NCI-H1092 treated with DMSO at 0.1 percent for 48 hours (cell line): Measurements from ENCODE around the gene HOOK1.
"Not testable (repeated sequence)": the region's sequence is repeated elsewhere in the genome, so short reads cannot be mapped to it uniquely, and the experiment has no call there.

Experiments used
- DNase-seq: peaks from one replicate; lab custom pipeline; 2025; lab: John Stamatoyannopoulos, UW

Gene HOOK1

GRCh38 chr1:59885160-59885832, 70.5 kb downstream of the HOOK1 start:
- peak; percentile 16 for DNase-seq

- DNase-seq, result no peak
Observed at GRCh38 chr1:59892841-59893811, 78.4 kb downstream of the HOOK1 start.

GRCh38 chr1:59897165-59897564, 82.4 kb downstream of the HOOK1 start:
- DNase-seq, result no peak

- DNase-seq, result no peak
Observed at GRCh38 chr1:59898927-59899326, 84.2 kb downstream of the HOOK1 start.

- no peak for DNase-seq
Observed at GRCh38 chr1:59900640-59901039, 85.9 kb downstream of the HOOK1 start.

- DNase-seq, result no peak
Observed at GRCh38 chr1:59901770-59902388, 87.1 kb downstream of the HOOK1 start.

- DNase-seq, result peak; percentile 33
Observed at GRCh38 chr1:59903141-59903754, 88.5 kb downstream of the HOOK1 start.

- DNase-seq, result no peak
Observed at GRCh38 chr1:59906931-59907330, 92.2 kb downstream of the HOOK1 start.

- no peak for DNase-seq
Observed at GRCh38 chr1:59908084-59908483, 93.3 kb downstream of the HOOK1 start.

- no peak for DNase-seq
Observed at GRCh38 chr1:59908682-59909081, 93.9 kb downstream of the HOOK1 start.

- not testable (repeated sequence) for DNase-seq
Observed at GRCh38 chr1:59914791-59915286, 100.1 kb downstream of the HOOK1 start.

GRCh38 chr1:59915516-59915915, 100.8 kb downstream of the HOOK1 start:
- no peak for DNase-seq

- no peak for DNase-seq
Observed at GRCh38 chr1:59917026-59917784, 102.5 kb downstream of the HOOK1 start.

GRCh38 chr1:59917785-59918180, 103.0 kb downstream of the HOOK1 start:
- no peak for DNase-seq

- DNase-seq, result no peak
Observed at GRCh38 chr1:59919746-59920145, 105.0 kb downstream of the HOOK1 start.

- not testable (repeated sequence) for DNase-seq
Observed at GRCh38 chr1:59921258-59921899, 106.6 kb downstream of the HOOK1 start.

GRCh38 chr1:59924653-59925052, 109.9 kb downstream of the HOOK1 start:
- no peak for DNase-seq
